ENCODE results near the gene KLHL26.

KLHL26 gene

GRCh38 chr19:18685597-18686190 is 48.9 kb downstream of the KLHL26 start:
- no peak for DNase-seq (ENCODE audit: low read depth)
- TF ChIP-seq CTCF (IDR thresholded peaks at IDR 0.05; ENCODE audit: control insufficient read depth, insufficient read depth, low read depth, low read length, missing control alignments) = no peak
- no peak overlapping the region for H3K4me3 ChIP-seq (ENCODE audit: control insufficient read depth, low read depth, low read length)

GRCh38 chr19:18687740-18688465 is 51.1 kb downstream of the KLHL26 start:
- TF ChIP-seq CTCF (IDR thresholded peaks at IDR 0.05; ENCODE audit: control insufficient read depth, insufficient read depth, low read depth, low read length, missing control alignments) = no peak
- no peak overlapping the region for H3K4me3 ChIP-seq (ENCODE audit: control insufficient read depth, low read depth, low read length)
- no peak for DNase-seq (ENCODE audit: low read depth)

- TF ChIP-seq CTCF (IDR thresholded peaks at IDR 0.05; ENCODE audit: control insufficient read depth, insufficient read depth, low read depth, low read length, missing control alignments) = no peak
- no peak overlapping the region for H3K4me3 ChIP-seq (ENCODE audit: control insufficient read depth, low read depth, low read length)
- DNase-seq (ENCODE audit: low read depth) = no peak
These were observed 59.2 kb downstream of the KLHL26 start for GRCh38 chr19:18696023-18696422.

GRCh38 chr19:18697680-18698079 is 60.9 kb downstream of the KLHL26 start:
- no peak for TF ChIP-seq CTCF (IDR thresholded peaks at IDR 0.05; ENCODE audit: control insufficient read depth, insufficient read depth, low read depth, low read length, missing control alignments)
- H3K4me3 ChIP-seq (ENCODE audit: control insufficient read depth, low read depth, low read length) = no peak overlapping the region
- no peak for DNase-seq (ENCODE audit: low read depth)

GRCh38 chr19:18698321-18699167 is 61.7 kb downstream of the KLHL26 start:
- no peak for DNase-seq (ENCODE audit: low read depth)
- H3K4me3 ChIP-seq (ENCODE audit: control insufficient read depth, low read depth, low read length) = no peak overlapping the region
- TF ChIP-seq CTCF (IDR thresholded peaks at IDR 0.05; ENCODE audit: control insufficient read depth, insufficient read depth, low read depth, low read length, missing control alignments) = no peak

- no peak overlapping the region for H3K4me3 ChIP-seq (ENCODE audit: control insufficient read depth, low read depth, low read length)
- TF ChIP-seq CTCF (IDR thresholded peaks at IDR 0.05; ENCODE audit: control insufficient read depth, insufficient read depth, low read depth, low read length, missing control alignments) = no peak
- no peak for DNase-seq (ENCODE audit: low read depth)
These were observed 62.7 kb downstream of the KLHL26 start for GRCh38 chr19:18699403-18700054.
